H1 (cell line): Measurements from ENCODE around the gene C12orf75.

Source experiments
- CBX5 ChIP-seq: fragments of 300-800, 300-1000 bp; sonication (generic); IDR thresholded peaks from 2 replicates; pipeline ENCODE4 v1.7.1; 2016; ENCODE audit warnings: antibody characterized with exemption, low read length, low read depth
- CTCF ChIP-seq, 3 experiments: IDR thresholded peaks; 1 replicate in 2 of 3; 2 replicates in 1 of 3; pipeline versions ENCODE4 v1.5.1 to v1.6.1; 2011; ENCODE audit warnings: low read length in 3 of 3, mild to moderate bottlenecking in 3 of 3, inconsistent platforms in 2 of 3, low read depth in 1 of 3, moderate library complexity in 1 of 3; ENCODE audit not compliant: insufficient read depth in 1 of 3; ENCODE audit errors: control extremely low read depth in 1 of 3
- EP300 ChIP-seq, 2 experiments: IDR thresholded peaks; 1 replicate in 1 of 2; 2 replicates in 1 of 2; pipeline ENCODE4 v1.6.1; 2011 to 2012; ENCODE audit warnings: low read depth in 2 of 2, low read length in 2 of 2, mild to moderate bottlenecking in 2 of 2, borderline replicate concordance in 1 of 2, inconsistent platforms in 1 of 2, moderate library complexity in 1 of 2
- EZH2 ChIP-seq: fragments of 200-600 bp; sonication (generic); IDR thresholded peaks from 2 replicates; pipeline ENCODE4 v1.7.1; 2012; ENCODE audit warnings: low read depth, mild to moderate bottlenecking, moderate library complexity, low read length, inconsistent platforms; ENCODE audit not compliant: severe bottlenecking
- HDAC2 ChIP-seq, 2 experiments: fragments of 300-600 bp in 1 of 2; sonication (generic) in 1 of 2; IDR thresholded peaks; 2 replicates each; pipeline ENCODE4 v1.6.1; 2011 to 2012; ENCODE audit warnings: low read depth in 2 of 2, low read length in 2 of 2, mild to moderate bottlenecking in 2 of 2, moderate library complexity in 2 of 2, borderline replicate concordance in 1 of 2, inconsistent platforms in 1 of 2
- MAFK ChIP-seq: IDR thresholded peaks from 2 replicates; pipeline ENCODE4 v1.6.1; 2012; ENCODE audit warnings: low read depth, mild to moderate bottlenecking, improper control_type of control experiment, low read length
- POLR2A ChIP-seq, 2 experiments: IDR thresholded peaks; 1 replicate in 1 of 2; 2 replicates in 1 of 2; pipeline ENCODE4 v1.6.1; 2011; ENCODE audit warnings: low read depth in 2 of 2, low read length in 2 of 2, mild to moderate bottlenecking in 2 of 2; ENCODE audit errors: control extremely low read depth in 1 of 2
- POLR2AphosphoS5 ChIP-seq: IDR thresholded peaks from 2 replicates; pipeline ENCODE4 v1.6.1; 2011; ENCODE audit warnings: low read depth, low read length
- RFX5 ChIP-seq: IDR thresholded peaks from 2 replicates; pipeline ENCODE4 v1.6.1; 2011; ENCODE audit warnings: low read depth, low read length, improper control_type of control experiment, borderline replicate concordance
- RXRA ChIP-seq: IDR thresholded peaks from 2 replicates; pipeline ENCODE4 v1.6.1; 2011; ENCODE audit warnings: low read depth, mild to moderate bottlenecking, low read length, moderate library complexity; ENCODE audit not compliant: insufficient read depth
- SP4 ChIP-seq: IDR thresholded peaks from 2 replicates; pipeline ENCODE4 v1.6.1; 2012; ENCODE audit warnings: low read length, inconsistent platforms
- TAF1 ChIP-seq: IDR thresholded peaks from 2 replicates; pipeline ENCODE4 v1.6.1; 2011; ENCODE audit warnings: mild to moderate bottlenecking, low read depth, low read length
- ZNF274 ChIP-seq: IDR thresholded peaks from 2 replicates; pipeline ENCODE4 v1.7.0; 2012; ENCODE audit warnings: low read length, borderline replicate concordance; ENCODE audit errors: extremely low read depth

DNA sequence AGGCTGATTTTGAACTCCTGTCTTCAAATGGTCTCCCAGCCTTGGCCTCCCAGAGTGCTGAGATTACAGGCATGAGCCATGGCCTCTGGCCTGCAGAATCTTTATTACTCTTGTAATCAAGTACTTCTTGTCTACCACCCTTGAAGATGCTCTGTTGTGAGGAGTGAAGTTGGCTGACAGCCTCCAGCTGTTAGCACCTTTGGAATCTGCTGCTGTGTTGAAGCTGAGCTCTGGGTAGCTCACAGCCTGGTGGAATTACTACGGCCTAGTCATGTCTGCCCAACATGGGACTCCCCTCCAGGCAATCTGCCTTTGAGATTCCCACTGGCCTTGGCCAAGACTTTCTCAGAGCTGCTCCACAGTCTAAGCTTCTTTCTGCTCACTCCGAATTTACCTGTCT lies 5.8 kb upstream of the C12orf75 start:
- TF ChIP-seq CTCF (IDR thresholded peaks at IDR 0.05; ENCODE audit: control extremely low read depth in 1 of 3, insufficient read depth in 1 of 3, low read depth in 1 of 3, low read length in 3 of 3) = no peak
- TF ChIP-seq SP4 = no peak
- no peak for TF ChIP-seq CBX5
- no peak for TF ChIP-seq RXRA
- no peak for TF ChIP-seq RFX5
- no peak for TF ChIP-seq POLR2A (IDR thresholded peaks at IDR 0.05; ENCODE audit: control extremely low read depth in 1 of 2, low read depth in 2 of 2, low read length in 2 of 2)
- TF ChIP-seq EZH2 = no peak
- TF ChIP-seq EP300 (IDR thresholded peaks at IDR 0.05; ENCODE audit: borderline replicate concordance in 1 of 2, low read depth in 2 of 2, low read length in 2 of 2) = no peak
- TF ChIP-seq MAFK = no peak
- no peak for TF ChIP-seq POLR2AphosphoS5
- TF ChIP-seq HDAC2 (IDR thresholded peaks at IDR 0.05; ENCODE audit: borderline replicate concordance in 1 of 2, low read depth in 2 of 2, low read length in 2 of 2) = no peak
- TF ChIP-seq TAF1 = no peak
- TF ChIP-seq ZNF274 = no peak
